ENCODE results near the gene PHACTR1.

Gene PHACTR1

GRCh38 chr6:13038315-13038714 is 321.7 kb downstream of the PHACTR1 start:
- DNase-seq: no peak

- DNase-seq: no peak
These were observed 322.2 kb downstream of the PHACTR1 start for GRCh38 chr6:13038741-13039190.

- no peak for DNase-seq
These were observed 327.8 kb downstream of the PHACTR1 start for GRCh38 chr6:13044390-13044789.

- DNase-seq: no peak
These were observed 328.3 kb downstream of the PHACTR1 start for GRCh38 chr6:13044896-13045295.

GRCh38 chr6:13045676-13046075 is 329.1 kb downstream of the PHACTR1 start:
- no peak for DNase-seq

- no peak for DNase-seq
These were observed 329.5 kb downstream of the PHACTR1 start for GRCh38 chr6:13046084-13046483.

- DNase-seq: no peak
These were observed 331.5 kb downstream of the PHACTR1 start for GRCh38 chr6:13048113-13048512.

- no peak for DNase-seq
These were observed 333.2 kb downstream of the PHACTR1 start for GRCh38 chr6:13049666-13050254.

- DNase-seq: no peak
These were observed 336.5 kb downstream of the PHACTR1 start for GRCh38 chr6:13053006-13053461.

GRCh38 chr6:13058051-13058450 is 341.5 kb downstream of the PHACTR1 start:
- no peak for DNase-seq

GRCh38 chr6:13059026-13059425 is 342.5 kb downstream of the PHACTR1 start:
- DNase-seq: no peak

GRCh38 chr6:13063300-13063918 is 346.8 kb downstream of the PHACTR1 start:
- no peak for DNase-seq

- no peak for DNase-seq
These were observed 349.0 kb downstream of the PHACTR1 start for GRCh38 chr6:13065581-13065980.

GRCh38 chr6:13066050-13066449 is 349.5 kb downstream of the PHACTR1 start:
- DNase-seq: no peak

GRCh38 chr6:13066820-13067219 is 350.3 kb downstream of the PHACTR1 start:
- no peak for DNase-seq

GRCh38 chr6:13068586-13069210 is 352.1 kb downstream of the PHACTR1 start:
- no peak for DNase-seq

- DNase-seq: no peak
These were observed 355.2 kb downstream of the PHACTR1 start for GRCh38 chr6:13071550-13072345.

GRCh38 chr6:13072686-13073347 is 356.2 kb downstream of the PHACTR1 start:
- DNase-seq: no peak

- no peak for DNase-seq
These were observed 358.0 kb downstream of the PHACTR1 start for GRCh38 chr6:13074415-13075140.

- no peak for DNase-seq
These were observed 358.7 kb downstream of the PHACTR1 start for GRCh38 chr6:13075141-13075845.

GRCh38 chr6:13076575-13076974 is 360.0 kb downstream of the PHACTR1 start:
- DNase-seq: no peak

- DNase-seq: no peak
These were observed 360.6 kb downstream of the PHACTR1 start for GRCh38 chr6:13077117-13077516.

Measured in CD4-positive, alpha-beta T cell treated with Interleukin-10 for 1 hour (primary cell).